Brain microvascular endothelial cell (primary cell): ENCODE measurements around the gene FRMPD4.

ENCODE experiments used
- DNase-seq: peaks from one replicate; pipeline ENCODE4 v3.0.0-alpha.2; 2020
- H3K27ac ChIP-seq: fragments of 250-450 bp; sonication (Bioruptor Pico); 2 replicates; pipeline ENCODE4 v1.5.1; 2020; ENCODE audit warnings: mild to moderate bottlenecking, moderate library complexity
- H3K27me3 ChIP-seq: fragments of 250-450 bp; sonication (Bioruptor Pico); replicated peaks from 2 replicates; pipeline ENCODE4 v1.5.1; 2020; ENCODE audit warnings: mild to moderate bottlenecking
- H3K36me3 ChIP-seq: fragments of 250-450 bp; sonication (Bioruptor Pico); replicated peaks from 2 replicates; pipeline ENCODE4 v1.5.1; 2020; ENCODE audit warnings: mild to moderate bottlenecking
- H3K4me3 ChIP-seq: 2 replicates; pipeline ENCODE4 v1.5.1; 2011; ENCODE audit warnings: low read depth, mild to moderate bottlenecking, control low read depth, low read length, moderate library complexity
- CTCF ChIP-seq: IDR thresholded peaks from 2 replicates; pipeline ENCODE4 v1.5.1; 2011; ENCODE audit warnings: low read depth, mild to moderate bottlenecking, moderate library complexity, low read length, control low read depth, inconsistent platforms; ENCODE audit errors: missing control alignments
- in situ Hi-C: cut with HindIII; loops from 2 replicates; pipeline ENCODE4 v1.10.0; 2017; ENCODE audit warnings: low sequenced_read_pairs, low pct_ligation_motif_present

FRMPD4 gene

GRCh38 chrX:12223650-12224049 is 85.4 kb downstream of the FRMPD4 start:
- no peaks in the 10 kb centered on the region for H3K36me3 ChIP-seq
- DNase-seq: no peak
- in situ Hi-C loops: no loop called here
- no peak overlapping the region for H3K27ac ChIP-seq
- H3K4me3 ChIP-seq: no peak overlapping the region
- H3K27me3 ChIP-seq: no peaks in the 10 kb centered on the region
- TF ChIP-seq CTCF: no peak

GRCh38 chrX:12225107-12225506 is 86.8 kb downstream of the FRMPD4 start:
- in situ Hi-C loops: no loop called here

GRCh38 chrX:12227412-12228041 is 89.3 kb downstream of the FRMPD4 start:
- TF ChIP-seq CTCF: no peak
- Histone ChIP-seq H3K27me3 (no peaks in the 10 kb centered on the region), H3K4me3 (no peak overlapping the region), H3K36me3 (no peaks in the 10 kb centered on the region), H3K27ac (no peak overlapping the region)
- DNase-seq: no peak
- in situ Hi-C loops: no loop called here

More at GRCh38 chrX:12225107-12225506, 86.8 kb downstream of the FRMPD4 start:
- no peak overlapping the region for H3K27ac ChIP-seq
- TF ChIP-seq CTCF: no peak
- no peak overlapping the region for H3K4me3 ChIP-seq
- no peak for DNase-seq
- H3K27me3 ChIP-seq: no peaks in the 10 kb centered on the region
- no peaks in the 10 kb centered on the region for H3K36me3 ChIP-seq

- Histone ChIP-seq H3K27me3 (no peaks in the 10 kb centered on the region), H3K27ac (no peak overlapping the region), H3K36me3 (no peaks in the 10 kb centered on the region), H3K4me3 (no peak overlapping the region)
- DNase-seq: no peak
- no peak for TF ChIP-seq CTCF
- in situ Hi-C loops: no loop called here
Observed at GRCh38 chrX:12228862-12229261, 90.6 kb downstream of the FRMPD4 start.

GRCh38 chrX:12229986-12230385 is 91.7 kb downstream of the FRMPD4 start:
- in situ Hi-C loops: no loop called here
- H3K27ac ChIP-seq: no peak overlapping the region
- H3K27me3 ChIP-seq: no peaks in the 10 kb centered on the region
- no peak overlapping the region for H3K4me3 ChIP-seq
- DNase-seq: no peak
- TF ChIP-seq CTCF: no peak
- H3K36me3 ChIP-seq: no peaks in the 10 kb centered on the region

- Histone ChIP-seq H3K27me3 (no peaks in the 10 kb centered on the region), H3K4me3 (no peak overlapping the region), H3K27ac (no peak overlapping the region), H3K36me3 (no peaks in the 10 kb centered on the region)
- TF ChIP-seq CTCF: no peak
- in situ Hi-C loops: no loop called here
- DNase-seq: no peak
Observed at GRCh38 chrX:12234534-12235329, 96.5 kb downstream of the FRMPD4 start.
